ENCODE measurements around the gene PPP2R5D.

Gene PPP2R5D

GRCh38 chr6:42963855-42964605 lies 20.3 kb upstream of the PPP2R5D start:
- peak; percentile 41 for DNase-seq

- no peak for DNase-seq
These were observed 17.8 kb upstream of the PPP2R5D start for GRCh38 chr6:42966571-42966970.

GRCh38 chr6:42967228-42967627 lies 17.1 kb upstream of the PPP2R5D start:
- DNase-seq, result no peak

- no peak for DNase-seq
These were observed 16.2 kb upstream of the PPP2R5D start for GRCh38 chr6:42968126-42968701.

- DNase-seq, result no peak
These were observed 15.6 kb upstream of the PPP2R5D start for GRCh38 chr6:42968783-42969182.

- no peak for DNase-seq
These were observed 14.9 kb upstream of the PPP2R5D start for GRCh38 chr6:42969431-42969830.

- no peak for DNase-seq
These were observed 14.4 kb upstream of the PPP2R5D start for GRCh38 chr6:42969934-42970333.

- peak; percentile 26 for DNase-seq
These were observed 13.3 kb upstream of the PPP2R5D start for GRCh38 chr6:42970871-42971612.

- DNase-seq, result no peak
These were observed 12.5 kb upstream of the PPP2R5D start for GRCh38 chr6:42971746-42972327.

GRCh38 chr6:42973926-42974325 lies 10.4 kb upstream of the PPP2R5D start:
- DNase-seq, result no peak

GRCh38 chr6:42974919-42975505 lies 9.4 kb upstream of the PPP2R5D start:
- no peak for DNase-seq

- no peak for DNase-seq
These were observed 5.9 kb upstream of the PPP2R5D start for GRCh38 chr6:42978487-42978838.

GRCh38 chr6:42978839-42979522 lies 5.4 kb upstream of the PPP2R5D start, which contains the start of gene PEX6:
Gene PEX6, minus strand, starts transcription at chr6:42979181. Its CDS starts 31 bp downstream, at chr6:42979150.
- peak; percentile 87 for DNase-seq

GRCh38 chr6:42979523-42980177 lies 4.7 kb upstream of the PPP2R5D start:
- DNase-seq, result peak; percentile 29

GRCh38 chr6:42981836-42982235 lies 2.5 kb upstream of the PPP2R5D start:
- no peak for DNase-seq

- DNase-seq, result no peak
These were observed 630 bp downstream of the PPP2R5D start for GRCh38 chr6:42984924-42985475.

- no peak for DNase-seq
These were observed 3.4 kb downstream of the PPP2R5D start for GRCh38 chr6:42987533-42988451.

GRCh38 chr6:42988486-42989020 lies 4.2 kb downstream of the PPP2R5D start:
- DNase-seq, result no peak

GRCh38 chr6:42989923-42990322 lies 5.6 kb downstream of the PPP2R5D start:
- no peak for DNase-seq

GRCh38 chr6:42993445-42993844 lies 9.1 kb downstream of the PPP2R5D start:
- no peak for DNase-seq

Measured in fibroblast of upper back skin (primary cell).